ENCODE data around the gene FZR1.
"Not testable (repeated sequence)": the region's sequence is repeated elsewhere in the genome, so short reads cannot be mapped to it uniquely, and the experiment has no call there.

Gene FZR1

DNA sequence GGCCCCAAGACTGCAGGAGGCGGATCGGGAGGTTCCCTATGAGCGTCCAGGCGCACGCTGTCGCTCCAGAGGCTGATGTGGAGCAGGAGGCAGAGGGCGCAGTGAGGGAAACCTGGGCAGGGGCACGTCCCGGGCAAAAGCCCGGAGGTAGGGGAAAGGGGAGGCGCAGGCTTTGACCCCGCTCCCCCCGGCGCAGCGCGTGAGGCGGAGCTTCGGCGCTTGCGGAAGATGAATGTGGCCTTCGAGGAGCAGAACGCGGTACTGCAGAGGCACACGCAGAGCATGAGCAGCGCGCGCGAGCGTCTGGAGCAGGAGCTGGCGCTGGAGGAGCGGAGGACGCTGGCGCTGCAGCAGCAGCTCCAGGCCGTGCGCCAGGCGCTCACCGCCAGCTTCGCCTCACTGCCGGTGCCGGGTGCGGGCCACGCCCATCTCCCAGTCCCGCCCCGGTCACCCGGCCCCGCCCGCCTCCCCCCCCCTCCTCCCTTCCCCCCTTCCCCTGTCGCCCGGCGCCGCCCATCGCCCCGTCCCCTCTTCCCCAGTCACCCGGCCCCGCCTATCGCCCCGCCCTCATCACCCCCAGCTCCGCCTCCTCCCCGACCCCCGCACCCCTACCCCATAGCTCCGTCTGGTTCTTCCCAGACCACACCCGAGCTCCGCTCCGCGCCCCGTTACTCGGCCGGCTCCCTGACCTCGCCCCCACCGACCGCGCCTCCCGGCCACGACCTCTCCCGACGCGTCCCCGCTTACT lies 70.8 kb downstream of the FZR1 start:
- DNase-seq, result no peak

DNA sequence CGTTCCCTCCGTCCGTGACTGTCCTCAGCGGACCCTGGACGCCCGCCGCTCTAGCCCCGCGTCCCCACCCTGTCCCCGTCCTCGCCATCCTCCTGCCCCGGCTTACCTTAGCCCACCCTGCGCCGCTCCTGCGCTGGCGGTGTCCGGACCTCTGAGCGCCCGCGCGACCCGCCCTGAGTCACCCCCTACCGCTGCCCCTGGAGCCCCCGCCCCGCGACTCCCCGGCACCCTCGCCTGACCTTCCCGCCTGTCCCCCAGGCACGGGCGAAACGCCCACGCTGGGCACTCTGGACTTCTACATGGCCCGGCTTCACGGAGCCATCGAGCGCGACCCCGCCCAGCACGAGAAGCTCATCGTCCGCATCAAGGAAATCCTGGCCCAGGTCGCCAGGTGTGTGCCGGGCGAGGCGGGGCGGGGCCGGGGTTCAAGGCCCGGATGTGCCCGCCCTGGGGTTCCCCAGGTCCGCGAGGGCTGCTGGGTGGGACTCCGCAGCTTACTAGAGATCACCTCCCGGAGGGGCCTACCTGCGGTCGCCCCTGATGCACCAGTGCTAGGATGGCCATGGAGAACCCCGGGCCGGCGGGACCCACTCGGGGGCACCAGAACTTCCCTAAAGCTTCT lies 71.7 kb downstream of the FZR1 start:
- DNase-seq, result no peak

DNA sequence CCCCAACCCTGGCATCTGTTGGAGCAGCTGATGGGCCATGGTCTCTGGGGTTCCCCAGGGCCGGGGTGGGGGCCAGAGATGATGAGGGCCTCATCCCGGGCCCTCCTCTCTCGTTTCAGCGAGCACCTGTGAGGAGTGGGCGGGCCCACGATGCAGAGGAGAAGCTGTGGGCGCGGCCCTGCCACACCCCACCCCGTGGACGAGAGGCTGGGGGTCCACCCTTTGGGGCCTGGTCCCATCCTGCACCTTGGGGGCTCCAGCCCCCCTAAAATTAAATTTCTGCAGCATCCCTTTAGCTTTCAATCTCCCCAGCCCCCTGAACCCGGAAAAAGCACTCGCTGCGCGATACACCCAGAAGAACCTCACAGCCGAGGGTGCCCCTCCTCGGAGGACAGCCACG lies 72.3 kb downstream of the FZR1 start:
- no peak for DNase-seq

DNA sequence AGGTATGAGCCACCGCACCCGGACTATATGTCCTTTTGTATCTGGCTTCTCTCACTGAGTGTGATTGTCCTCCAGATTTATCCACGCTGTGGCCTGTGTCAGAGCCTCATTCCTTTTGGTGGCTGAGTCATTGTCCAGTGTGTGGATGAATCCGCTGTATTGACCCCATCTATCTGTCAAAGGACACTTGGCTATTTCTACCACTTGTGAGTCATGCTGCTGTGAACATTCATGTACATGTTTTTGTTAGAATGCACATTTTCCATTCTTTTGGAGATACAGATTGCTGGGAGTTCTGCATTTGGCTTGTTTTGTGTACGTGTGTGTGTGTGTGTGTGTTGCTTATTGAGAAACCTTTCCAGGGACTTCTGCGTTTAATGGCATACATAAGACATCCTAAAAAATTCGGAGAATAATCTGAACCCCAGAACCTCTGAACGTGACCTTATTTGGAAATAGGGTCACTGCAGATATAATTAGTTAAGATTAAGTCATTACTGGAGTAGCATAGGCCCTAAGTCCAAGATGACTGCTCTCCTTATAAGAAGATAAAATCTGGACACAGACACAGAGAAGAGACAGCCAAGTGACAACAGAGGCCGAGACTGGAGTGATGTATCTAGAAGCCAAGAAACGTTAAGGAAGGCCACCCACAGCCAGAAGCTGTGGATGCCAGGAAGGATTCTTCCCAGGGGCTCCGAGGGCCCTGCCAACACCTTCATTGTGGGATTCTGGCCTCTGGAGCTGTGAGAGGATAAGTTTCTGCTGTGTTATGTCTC lies 74.2 kb downstream of the FZR1 start:
- no peak for DNase-seq

DNA sequence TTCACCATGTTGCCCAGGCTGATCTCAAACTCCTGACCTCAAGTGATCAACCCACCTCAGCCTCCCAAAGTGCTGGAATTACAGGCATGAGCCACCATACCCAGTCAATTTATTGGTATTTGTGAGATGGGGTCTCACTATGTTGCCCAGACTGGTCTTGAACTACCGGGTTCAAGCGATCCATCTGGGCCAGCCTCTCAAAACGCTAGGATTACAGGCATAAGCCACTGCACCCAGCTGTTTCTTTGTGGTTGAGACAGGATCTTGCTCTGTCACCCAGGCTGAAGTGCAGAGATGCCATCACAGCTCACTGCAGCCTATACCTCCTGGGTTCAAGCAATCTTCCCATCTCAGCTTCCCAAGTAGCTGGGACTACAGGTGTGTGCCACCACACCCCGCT lies 75.7 kb downstream of the FZR1 start:
- not testable (repeated sequence) for DNase-seq

DNA sequence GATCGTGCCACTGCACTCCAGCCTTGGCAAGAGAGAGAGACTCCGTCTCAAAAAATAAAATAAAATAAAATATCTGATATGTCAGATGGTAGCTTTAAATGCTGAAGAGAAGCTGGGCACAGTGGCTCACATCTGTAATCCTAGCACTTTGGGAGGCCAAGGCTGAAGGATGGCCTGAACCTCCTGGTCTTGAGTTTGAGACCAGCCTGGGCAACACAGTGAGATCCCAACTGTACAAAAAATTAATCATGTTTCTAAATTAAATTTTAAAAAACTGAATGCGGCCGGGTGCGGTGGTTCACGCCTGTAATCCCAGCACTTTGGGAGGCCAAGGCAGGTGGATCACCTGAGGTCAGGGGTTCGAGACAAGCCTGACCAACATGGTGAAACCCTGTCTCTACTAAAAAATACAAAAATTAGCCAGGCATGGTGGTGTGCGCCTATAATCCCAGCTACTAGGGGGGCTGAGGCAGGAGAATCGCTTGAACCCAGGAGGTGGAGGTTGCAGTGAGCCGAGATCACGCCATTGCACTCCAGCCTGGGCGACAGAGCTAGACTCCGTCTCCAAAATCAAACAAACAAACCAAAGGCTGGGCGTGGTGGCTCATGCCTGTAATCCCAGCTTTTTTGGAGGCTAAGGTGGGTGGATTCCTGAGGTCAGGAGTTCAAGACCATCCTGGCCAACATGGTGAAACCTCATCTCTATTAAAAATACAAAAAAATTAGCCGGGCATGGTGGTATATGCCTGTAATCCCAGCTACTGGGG lies 78.1 kb downstream of the FZR1 start:
- not testable (repeated sequence) for DNase-seq

DNA sequence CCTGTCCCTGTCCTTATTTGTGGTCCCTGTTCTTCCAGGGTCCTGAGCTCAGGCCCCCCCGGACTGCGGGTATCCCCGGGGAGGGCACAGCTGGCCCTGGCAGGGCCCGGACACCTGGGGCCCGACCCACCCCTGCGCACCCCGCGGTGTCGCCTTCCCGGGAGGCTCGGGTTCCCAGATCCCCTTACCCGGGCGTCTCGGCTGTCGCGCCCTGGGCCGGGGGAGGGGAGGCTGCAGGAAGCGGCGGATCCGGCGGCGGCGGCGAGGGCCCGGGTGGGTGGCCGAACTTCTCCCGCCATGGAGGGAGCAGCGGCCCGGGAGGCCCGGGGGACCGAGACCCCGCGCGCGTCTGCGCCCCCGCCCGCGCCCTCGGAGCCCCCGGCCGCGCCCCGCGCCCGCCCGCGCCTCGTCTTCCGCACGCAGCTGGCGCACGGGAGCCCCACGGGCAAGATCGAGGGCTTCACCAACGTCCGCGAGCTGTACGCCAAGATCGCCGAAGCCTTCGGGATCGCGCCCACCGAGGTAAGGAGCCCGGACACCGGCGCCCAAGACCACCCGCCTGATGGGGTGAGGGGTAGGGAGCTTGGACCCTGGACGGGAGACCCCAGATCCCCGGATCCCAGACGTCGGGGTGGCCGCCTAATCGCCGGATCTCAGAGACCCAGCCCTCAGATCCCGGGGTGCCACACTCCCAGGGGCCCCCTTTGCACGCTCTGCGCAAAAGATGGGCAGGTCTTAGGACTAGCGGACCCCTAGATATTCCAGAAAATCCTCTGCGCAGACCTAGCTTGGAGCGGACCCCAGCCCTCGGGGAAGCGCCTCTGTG lies 79.4 kb downstream of the FZR1 start, which contains the start of gene GIPC3:
TSS of gene GIPC3 (plus strand) at position 178 of the 826 bp plus-strand sequence. CDS start at position 298, 120 bp downstream.
- DNase-seq, result no peak

DNA sequence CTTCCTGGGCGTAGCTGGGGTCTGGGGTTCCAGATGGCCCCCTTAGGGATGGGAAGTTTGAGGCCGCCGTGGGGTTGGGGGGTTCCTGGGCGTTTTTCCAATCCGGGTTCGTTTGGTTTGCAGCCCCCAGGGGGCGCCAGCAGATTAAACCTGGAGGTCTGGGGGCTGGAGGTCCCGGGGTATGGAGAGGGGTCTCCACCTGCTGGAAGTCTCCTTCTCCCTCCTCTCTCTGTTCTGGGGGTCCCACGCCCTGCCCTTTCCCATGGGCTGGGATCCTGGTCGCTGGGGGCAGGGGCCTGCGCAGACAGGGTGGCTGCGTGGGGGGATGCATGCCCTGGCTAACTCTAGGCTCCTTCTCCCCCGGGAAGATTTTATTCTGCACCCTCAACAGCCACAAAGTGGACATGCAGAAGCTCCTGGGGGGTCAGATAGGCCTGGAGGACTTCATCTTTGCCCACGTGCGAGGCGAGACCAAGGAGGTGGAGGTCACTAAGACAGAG lies 80.1 kb downstream of the FZR1 start:
- DNase-seq, result no peak

DNA sequence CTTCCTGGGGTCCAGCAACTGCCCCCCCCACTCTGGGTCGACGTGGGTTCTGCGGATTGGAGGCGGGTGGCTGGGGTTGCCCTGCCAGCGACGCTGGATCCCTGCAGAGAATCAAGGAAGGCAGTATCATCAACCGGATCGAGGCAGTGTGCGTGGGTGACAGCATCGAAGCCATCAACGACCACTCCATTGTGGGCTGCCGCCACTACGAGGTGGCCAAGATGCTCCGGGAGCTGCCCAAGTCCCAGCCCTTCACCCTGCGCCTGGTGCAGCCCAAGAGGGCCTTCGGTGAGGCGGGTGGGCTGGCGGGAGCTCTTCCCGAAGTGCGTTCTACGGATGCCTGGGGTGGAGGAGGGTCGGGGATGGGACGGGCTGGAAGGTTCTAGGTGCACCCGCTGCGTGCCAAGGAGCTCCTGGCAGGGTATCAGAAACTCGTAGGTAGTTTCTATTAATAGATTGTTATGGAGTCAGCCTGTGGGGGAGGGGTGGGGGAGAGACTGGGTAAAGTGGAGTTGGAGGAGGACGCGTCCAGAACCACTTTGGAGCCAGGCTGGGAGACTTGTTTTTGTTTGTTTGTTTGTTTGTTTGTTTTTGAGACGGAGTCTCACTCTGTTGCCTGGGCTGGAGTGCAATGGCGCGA lies 80.7 kb downstream of the FZR1 start:
- no peak for DNase-seq
